ENCODE results near the gene CATSPERD.
"Not testable (repeated sequence)": the region's sequence is repeated elsewhere in the genome, so short reads cannot be mapped to it uniquely, and the experiment has no call there.

The CATSPERD gene

GRCh38 chr19:5765220-5765619 lies 44.8 kb downstream of the CATSPERD start:
- Histone ChIP-seq H3K9me3 (ENCODE audit: low read length) (no peaks in the 10 kb centered on the region), H3K4me1 (ENCODE audit: insufficient read depth, low read length) (no peaks in the 10 kb centered on the region), H3K4me3 (ENCODE audit: low read depth in 1 of 2, low read length in 2 of 2) (no peak overlapping the region), H3K9ac (ENCODE audit: low read length) (no peak overlapping the region), H3K27ac (ENCODE audit: low read depth, low read length) (no peak overlapping the region), H3K27me3 (ENCODE audit: control insufficient read depth in 1 of 2, insufficient read depth in 2 of 2, low read length in 2 of 2) (no peaks in the 10 kb centered on the region), H3K36me3 (ENCODE audit: insufficient read depth, low read length) (no peaks in the 10 kb centered on the region)

- Histone ChIP-seq H3K27me3 (ENCODE audit: control insufficient read depth in 1 of 2, insufficient read depth in 2 of 2, low read length in 2 of 2) (no peaks in the 10 kb centered on the region), H3K4me3 (ENCODE audit: low read depth in 1 of 2, low read length in 2 of 2) (no peak overlapping the region), H3K4me1 (ENCODE audit: insufficient read depth, low read length) (no peaks in the 10 kb centered on the region), H3K9me3 (ENCODE audit: low read length) (no peaks in the 10 kb centered on the region), H3K36me3 (ENCODE audit: insufficient read depth, low read length) (no peaks in the 10 kb centered on the region), H3K27ac (ENCODE audit: low read depth, low read length) (no peak overlapping the region), H3K9ac (ENCODE audit: low read length) (no peak overlapping the region)
Measured at GRCh38 chr19:5767949-5768348, 47.5 kb downstream of the CATSPERD start.

- Histone ChIP-seq H3K4me1 (ENCODE audit: insufficient read depth, low read length) (no peaks in the 10 kb centered on the region), H3K36me3 (ENCODE audit: insufficient read depth, low read length) (no peaks in the 10 kb centered on the region), H3K27me3 (ENCODE audit: control insufficient read depth in 1 of 2, insufficient read depth in 2 of 2, low read length in 2 of 2) (no peaks in the 10 kb centered on the region), H3K9ac (ENCODE audit: low read length) (no peak overlapping the region), H3K9me3 (ENCODE audit: low read length) (no peaks in the 10 kb centered on the region), H3K27ac (ENCODE audit: low read depth, low read length) (no peak overlapping the region), H3K4me3 (ENCODE audit: low read depth in 1 of 2, low read length in 2 of 2) (no peak overlapping the region)
Measured at GRCh38 chr19:5772416-5772815, 52.0 kb downstream of the CATSPERD start.

GRCh38 chr19:5773276-5773675 lies 52.8 kb downstream of the CATSPERD start:
- H3K9ac ChIP-seq (ENCODE audit: low read length), result no peak overlapping the region
- no peak overlapping the region for H3K27ac ChIP-seq (ENCODE audit: low read depth, low read length)
- no peaks in the 10 kb centered on the region for H3K27me3 ChIP-seq (ENCODE audit: control insufficient read depth in 1 of 2, insufficient read depth in 2 of 2, low read length in 2 of 2)
- no peaks in the 10 kb centered on the region for H3K4me1 ChIP-seq (ENCODE audit: insufficient read depth, low read length)
- H3K4me3 ChIP-seq (ENCODE audit: low read depth in 1 of 2, low read length in 2 of 2), result no peak overlapping the region
- no peaks in the 10 kb centered on the region for H3K9me3 ChIP-seq (ENCODE audit: low read length)
- no peaks in the 10 kb centered on the region for H3K36me3 ChIP-seq (ENCODE audit: insufficient read depth, low read length)

GRCh38 chr19:5774921-5775320 lies 54.5 kb downstream of the CATSPERD start:
- no peak overlapping the region for H3K27ac ChIP-seq (ENCODE audit: low read depth, low read length)
- no peaks in the 10 kb centered on the region for H3K9me3 ChIP-seq (ENCODE audit: low read length)

GRCh38 chr19:5775668-5776309 lies 55.4 kb downstream of the CATSPERD start:
- no peaks in the 10 kb centered on the region for H3K36me3 ChIP-seq (ENCODE audit: insufficient read depth, low read length)
- H3K4me3 ChIP-seq (ENCODE audit: low read depth in 1 of 2, low read length in 2 of 2), result no peak overlapping the region
- H3K27me3 ChIP-seq (ENCODE audit: control insufficient read depth in 1 of 2, insufficient read depth in 2 of 2, low read length in 2 of 2), result no peaks in the 10 kb centered on the region
- H3K4me1 ChIP-seq (ENCODE audit: insufficient read depth, low read length), result no peaks in the 10 kb centered on the region
- H3K9ac ChIP-seq (ENCODE audit: low read length), result no peak overlapping the region
- no peak overlapping the region for H3K27ac ChIP-seq (ENCODE audit: low read depth, low read length)
- H3K9me3 ChIP-seq (ENCODE audit: low read length), result no peaks in the 10 kb centered on the region

More at GRCh38 chr19:5774921-5775320, 54.5 kb downstream of the CATSPERD start:
- Histone ChIP-seq H3K27me3 (ENCODE audit: control insufficient read depth in 1 of 2, insufficient read depth in 2 of 2, low read length in 2 of 2) (no peaks in the 10 kb centered on the region), H3K36me3 (ENCODE audit: insufficient read depth, low read length) (no peaks in the 10 kb centered on the region), H3K9ac (ENCODE audit: low read length) (no peak overlapping the region), H3K4me1 (ENCODE audit: insufficient read depth, low read length) (no peaks in the 10 kb centered on the region), H3K4me3 (ENCODE audit: low read depth in 1 of 2, low read length in 2 of 2) (no peak overlapping the region)

GRCh38 chr19:5778402-5778801 lies 58.0 kb downstream of the CATSPERD start:
- Histone ChIP-seq H3K4me1 (ENCODE audit: insufficient read depth, low read length) (no peaks in the 10 kb centered on the region), H3K27ac (ENCODE audit: low read depth, low read length) (no peak overlapping the region), H3K4me3 (ENCODE audit: low read depth in 1 of 2, low read length in 2 of 2) (no peak overlapping the region), H3K36me3 (ENCODE audit: insufficient read depth, low read length) (no peaks in the 10 kb centered on the region), H3K9me3 (ENCODE audit: low read length) (no peaks in the 10 kb centered on the region), H3K27me3 (ENCODE audit: control insufficient read depth in 1 of 2, insufficient read depth in 2 of 2, low read length in 2 of 2) (no peaks in the 10 kb centered on the region), H3K9ac (ENCODE audit: low read length) (no peak overlapping the region)

- H3K9ac ChIP-seq (ENCODE audit: low read length); H3K27me3 ChIP-seq (ENCODE audit: control insufficient read depth in 1 of 2, insufficient read depth in 2 of 2, low read length in 2 of 2); H3K4me3 ChIP-seq (ENCODE audit: low read depth in 1 of 2, low read length in 2 of 2); H3K4me1 ChIP-seq (ENCODE audit: insufficient read depth, low read length); H3K36me3 ChIP-seq (ENCODE audit: insufficient read depth, low read length); H3K27ac ChIP-seq (ENCODE audit: low read depth, low read length); H3K9me3 ChIP-seq (ENCODE audit: low read length): not testable (repeated sequence)
Measured at GRCh38 chr19:5780916-5781315, 60.5 kb downstream of the CATSPERD start.

GRCh38 chr19:5782322-5782721 lies 61.9 kb downstream of the CATSPERD start:
- no peaks in the 10 kb centered on the region for H3K9me3 ChIP-seq (ENCODE audit: low read length)
- peaks cover 17% of the 10 kb centered on the region for H3K36me3 ChIP-seq (ENCODE audit: insufficient read depth, low read length)
- no peak overlapping the region for H3K9ac ChIP-seq (ENCODE audit: low read length)
- H3K4me1 ChIP-seq (ENCODE audit: insufficient read depth, low read length), result no peaks in the 10 kb centered on the region
- H3K27ac ChIP-seq (ENCODE audit: low read depth, low read length), result no peak overlapping the region
- H3K27me3 ChIP-seq (ENCODE audit: control insufficient read depth in 1 of 2, insufficient read depth in 2 of 2, low read length in 2 of 2), result no peaks in the 10 kb centered on the region
- no peak overlapping the region for H3K4me3 ChIP-seq (ENCODE audit: low read depth in 1 of 2, low read length in 2 of 2)

- Histone ChIP-seq H3K27ac (ENCODE audit: low read depth, low read length) (no peak overlapping the region), H3K36me3 (ENCODE audit: insufficient read depth, low read length) (peaks cover 26% of the 10 kb centered on the region), H3K4me3 (ENCODE audit: low read depth in 1 of 2, low read length in 2 of 2) (no peak overlapping the region), H3K4me1 (ENCODE audit: insufficient read depth, low read length) (no peaks in the 10 kb centered on the region), H3K9ac (ENCODE audit: low read length) (no peak overlapping the region), H3K9me3 (ENCODE audit: low read length) (no peaks in the 10 kb centered on the region), H3K27me3 (ENCODE audit: control insufficient read depth in 1 of 2, insufficient read depth in 2 of 2, low read length in 2 of 2) (no peaks in the 10 kb centered on the region)
Measured at GRCh38 chr19:5782945-5783919, 62.8 kb downstream of the CATSPERD start.

GRCh38 chr19:5784581-5785147 lies 64.2 kb downstream of the CATSPERD start, which contains the start of gene PRR22:
PRR22 (minus strand) TSS chr19:5784746; CDS start chr19:5784660, 86 bp downstream.
- Histone ChIP-seq H3K9me3 (ENCODE audit: low read length) (no peaks in the 10 kb centered on the region), H3K27me3 (ENCODE audit: control insufficient read depth in 1 of 2, insufficient read depth in 2 of 2, low read length in 2 of 2) (no peaks in the 10 kb centered on the region), H3K27ac (ENCODE audit: low read depth, low read length) (no peak within 1 kb of the TSS), H3K9ac (ENCODE audit: low read length) (no peak within 1 kb of the TSS), H3K4me1 (ENCODE audit: insufficient read depth, low read length) (peaks cover 2% of the 10 kb centered on the region), H3K36me3 (ENCODE audit: insufficient read depth, low read length) (peaks cover 39% of the 10 kb centered on the region), H3K4me3 (ENCODE audit: low read depth in 1 of 2, low read length in 2 of 2) (no peak within 1 kb of the TSS)
